ENCODE data around the gene YAF2. TPM values are rescaled to one million over a fixed set of nuclear protein-coding genes. Genes with fewer than 3 reads are reported as not detected.
"Not testable (repeated sequence)": the region's sequence is repeated elsewhere in the genome, so short reads cannot be mapped to it uniquely, and the experiment has no call there.

Gene YAF2
- total RNA-seq, 1 donor, result 17.3 TPM

DNA sequence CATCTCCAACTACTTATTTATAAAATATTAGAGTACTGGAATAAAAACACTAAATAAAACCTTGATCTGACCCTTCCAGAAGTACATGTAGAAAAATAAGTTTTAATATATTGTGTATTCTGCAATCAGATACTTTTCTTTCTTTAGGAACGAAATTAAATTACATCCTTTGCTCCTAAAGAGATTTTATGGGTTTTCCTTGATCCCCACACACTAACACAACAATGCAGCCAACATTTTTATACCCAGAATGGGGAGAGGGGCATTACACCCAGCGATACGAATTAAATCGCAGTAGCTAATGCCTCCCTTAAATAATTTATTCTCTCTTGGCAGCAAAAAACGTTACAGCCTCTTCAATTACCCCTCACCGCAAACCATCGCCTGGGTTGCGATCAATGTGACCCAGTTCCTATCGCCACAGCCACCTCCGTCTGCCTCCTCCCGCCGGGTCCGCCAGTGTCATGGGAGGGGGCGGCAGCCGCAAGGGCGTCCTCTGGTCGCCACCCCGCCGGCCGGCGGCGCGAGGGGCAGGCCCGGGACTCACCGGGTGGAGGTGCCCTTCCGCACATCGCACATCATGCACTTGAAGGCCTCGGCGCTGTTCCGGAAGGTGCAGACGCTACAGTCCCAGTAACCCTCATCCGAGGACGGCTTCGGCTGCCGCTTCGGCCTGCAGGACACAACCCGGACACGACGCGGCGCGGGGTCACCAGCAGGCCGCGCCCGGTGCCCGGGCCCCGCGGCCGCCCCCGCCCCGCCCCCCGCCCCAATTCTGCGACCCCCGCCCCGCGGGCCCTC, 796 bp downstream of the YAF2 start:
- DNase-seq (ENCODE audit: low read depth), result peak; percentile 66
- TF ChIP-seq, protein P1, sequence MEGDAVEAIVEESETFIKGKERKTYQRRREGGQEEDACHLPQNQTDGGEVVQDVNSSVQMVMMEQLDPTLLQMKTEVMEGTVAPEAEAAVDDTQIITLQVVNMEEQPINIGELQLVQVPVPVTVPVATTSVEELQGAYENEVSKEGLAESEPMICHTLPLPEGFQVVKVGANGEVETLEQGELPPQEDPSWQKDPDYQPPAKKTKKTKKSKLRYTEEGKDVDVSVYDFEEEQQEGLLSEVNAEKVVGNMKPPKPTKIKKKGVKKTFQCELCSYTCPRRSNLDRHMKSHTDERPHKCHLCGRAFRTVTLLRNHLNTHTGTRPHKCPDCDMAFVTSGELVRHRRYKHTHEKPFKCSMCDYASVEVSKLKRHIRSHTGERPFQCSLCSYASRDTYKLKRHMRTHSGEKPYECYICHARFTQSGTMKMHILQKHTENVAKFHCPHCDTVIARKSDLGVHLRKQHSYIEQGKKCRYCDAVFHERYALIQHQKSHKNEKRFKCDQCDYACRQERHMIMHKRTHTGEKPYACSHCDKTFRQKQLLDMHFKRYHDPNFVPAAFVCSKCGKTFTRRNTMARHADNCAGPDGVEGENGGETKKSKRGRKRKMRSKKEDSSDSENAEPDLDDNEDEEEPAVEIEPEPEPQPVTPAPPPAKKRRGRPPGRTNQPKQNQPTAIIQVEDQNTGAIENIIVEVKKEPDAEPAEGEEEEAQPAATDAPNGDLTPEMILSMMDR (IDR thresholded peaks at IDR 0.05; ENCODE audit: insufficient read depth, low read length), result peak; percentile 38
- H3K4me3 ChIP-seq (ENCODE audit: low read depth, low read length), result peak overlapping the region; percentile 86

DNA sequence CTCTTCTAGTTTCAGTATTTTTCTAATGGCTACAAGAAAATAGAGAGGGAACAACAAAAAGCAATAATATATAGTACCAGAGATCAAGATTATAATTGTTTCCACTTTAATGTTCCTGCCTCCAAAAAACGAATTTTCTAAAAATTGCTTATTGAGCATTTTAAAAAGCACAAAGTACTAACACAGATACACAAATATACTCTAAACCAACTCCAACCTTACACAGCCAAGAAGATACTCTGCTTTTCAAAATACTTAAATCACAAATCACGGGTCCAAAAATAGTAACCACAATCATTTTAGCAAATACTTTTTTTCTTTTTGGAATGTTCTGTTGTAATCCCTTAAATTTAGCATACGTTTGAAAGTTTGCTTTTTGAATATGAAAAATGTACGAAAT, 2.0 kb downstream of the YAF2 start:
- no peak overlapping the region for H3K4me3 ChIP-seq (ENCODE audit: low read depth, low read length)
- TF ChIP-seq, protein P1 (IDR thresholded peaks at IDR 0.05; ENCODE audit: insufficient read depth, low read length), result no peak
- peak; percentile 43 for DNase-seq (ENCODE audit: low read depth)

- no peak for DNase-seq (ENCODE audit: low read depth)
- no peak overlapping the region for H3K4me3 ChIP-seq (ENCODE audit: low read depth, low read length)
- TF ChIP-seq, protein P1 (IDR thresholded peaks at IDR 0.05; ENCODE audit: insufficient read depth, low read length), result no peak
Observed at GRCh38 chr12:42235426-42235825, 2.6 kb downstream of the YAF2 start.

- H3K4me3 ChIP-seq (ENCODE audit: low read depth, low read length), result no peak overlapping the region
- DNase-seq (ENCODE audit: low read depth), result no peak
- TF ChIP-seq, protein P1 (IDR thresholded peaks at IDR 0.05; ENCODE audit: insufficient read depth, low read length), result no peak
Observed at GRCh38 chr12:42234970-42235369, 3.1 kb downstream of the YAF2 start.

- H3K4me3 ChIP-seq (ENCODE audit: low read depth, low read length); DNase-seq (ENCODE audit: low read depth): not testable (repeated sequence)
Observed at GRCh38 chr12:42227525-42227924, 10.5 kb downstream of the YAF2 start.

GRCh38 chr12:42224501-42224900, 13.5 kb downstream of the YAF2 start:
- not testable (repeated sequence) for DNase-seq (ENCODE audit: low read depth); H3K4me3 ChIP-seq (ENCODE audit: low read depth, low read length)

- no peak for DNase-seq (ENCODE audit: low read depth)
- no peak overlapping the region for H3K4me3 ChIP-seq (ENCODE audit: low read depth, low read length)
- TF ChIP-seq, protein P1 (IDR thresholded peaks at IDR 0.05; ENCODE audit: insufficient read depth, low read length), result no peak
Observed at GRCh38 chr12:42222724-42223123, 15.3 kb downstream of the YAF2 start.

DNA sequence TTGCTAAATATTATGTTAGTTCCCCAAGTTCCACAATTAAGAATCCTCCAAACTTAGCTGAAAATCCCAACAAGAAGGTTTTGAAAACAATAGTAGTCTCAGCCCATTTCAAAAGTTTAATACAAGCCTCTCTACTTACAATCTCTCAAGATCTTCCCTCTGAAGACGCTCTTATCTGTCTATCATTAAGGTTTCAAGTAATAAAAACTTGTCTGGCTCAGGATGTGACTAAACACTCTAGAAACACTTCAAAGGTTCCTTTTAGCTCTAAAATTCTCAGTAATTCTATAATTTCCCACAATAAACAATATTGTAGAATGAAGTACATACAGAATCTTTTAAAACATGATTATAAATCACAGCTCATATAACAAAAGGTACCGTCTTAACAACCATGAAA, 16.3 kb downstream of the YAF2 start:
- no peak overlapping the region for H3K4me3 ChIP-seq (ENCODE audit: low read depth, low read length)
- no peak for DNase-seq (ENCODE audit: low read depth)
- TF ChIP-seq, protein P1 (IDR thresholded peaks at IDR 0.05; ENCODE audit: insufficient read depth, low read length), result no peak

Data from fibroblast of the aortic adventitia (primary cell).